ENCODE measurements around the gene TIMM17A. TPM values are rescaled to one million over a fixed set of nuclear protein-coding genes. Genes with fewer than 3 reads are reported as not detected.

Gene TIMM17A
- total and polyA plus RNA-seq, 9 donors, result 19.9 to 38.1 (median 29.7) TPM

DNA sequence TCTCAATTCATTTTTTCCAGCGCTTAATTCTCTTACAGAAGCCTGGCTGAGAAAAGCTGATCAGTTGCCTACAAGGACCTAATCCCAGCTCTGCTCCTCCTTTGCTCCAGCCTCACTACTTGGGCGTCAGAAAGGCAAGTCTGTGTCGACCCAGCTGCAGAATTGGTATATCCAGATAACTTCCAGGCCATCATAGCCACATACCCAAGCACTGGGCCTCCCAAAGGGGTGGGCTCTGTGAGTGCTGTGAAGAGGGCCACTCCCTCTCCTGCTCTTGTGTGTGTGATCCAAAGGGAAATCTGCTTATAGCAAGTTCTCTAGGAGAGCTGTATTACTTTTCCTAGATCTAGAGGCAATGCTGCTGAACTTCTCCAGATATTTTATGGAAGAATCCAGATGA is 27.0 kb upstream of the TIMM17A start:
- Histone ChIP-seq H3K27ac (no peak overlapping the region), H3K36me3 (no peaks in the 10 kb centered on the region), H3K4me3 (no peak overlapping the region), H3K9me3 (no peaks in the 10 kb centered on the region), H3K4me1 (ENCODE audit: insufficient read depth) (peaks cover 8% of the 10 kb centered on the region), H3K27me3 (no peaks in the 10 kb centered on the region)
- TF ChIP-seq EP300 (IDR thresholded peaks at IDR 0.05) (no peak), CTCF (IDR thresholded peaks at IDR 0.05) (no peak), POLR2A (IDR thresholded peaks at IDR 0.05) (no peak)
- no peak for DNase-seq
- intact Hi-C loops (cut with DNase I), result no loop called here
- 86 to 92% (median 90%) methylated on average over 3 of the region's 3 CpGs for WGBS, 3 donors

- no peak for DNase-seq
- Histone ChIP-seq H3K27me3 (no peaks in the 10 kb centered on the region), H3K36me3 (no peaks in the 10 kb centered on the region), H3K4me1 (ENCODE audit: insufficient read depth) (peaks cover 12% of the 10 kb centered on the region), H3K9me3 (no peaks in the 10 kb centered on the region), H3K27ac (no peak overlapping the region), H3K4me3 (no peak overlapping the region)
- WGBS, 3 donors, result 61 to 69% (median 68%) methylated on average over 4 of the region's 4 CpGs
- TF ChIP-seq POLR2A (IDR thresholded peaks at IDR 0.05) (no peak), CTCF (IDR thresholded peaks at IDR 0.05) (no peak), EP300 (IDR thresholded peaks at IDR 0.05) (no peak)
- intact Hi-C loops (cut with DNase I), result no loop called here
Observed at GRCh38 chr1:201930137-201930536, 25.2 kb upstream of the TIMM17A start.

DNA sequence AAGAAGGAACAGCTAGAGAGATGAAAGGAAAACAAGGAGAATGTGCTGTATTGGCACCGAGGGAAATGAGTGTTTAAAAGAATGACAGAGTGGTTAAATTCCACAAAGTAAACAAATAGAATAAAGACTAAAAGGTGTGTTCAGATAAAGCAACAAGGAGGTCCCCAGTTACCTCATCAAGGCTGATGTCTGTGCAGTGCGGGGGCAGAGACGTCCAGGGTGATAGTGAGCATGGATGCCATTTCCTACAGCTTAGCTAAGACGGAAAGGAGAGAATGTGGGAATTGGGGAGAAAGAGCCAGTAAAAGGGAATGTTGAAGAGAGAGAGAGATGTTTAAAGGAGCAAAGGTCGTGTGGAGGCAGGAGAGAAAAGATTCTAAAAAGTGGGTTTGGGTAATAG is 24.5 kb upstream of the TIMM17A start:
- Histone ChIP-seq H3K4me1 (ENCODE audit: insufficient read depth) (peaks cover 10% of the 10 kb centered on the region), H3K4me3 (no peak overlapping the region), H3K27me3 (no peaks in the 10 kb centered on the region), H3K27ac (no peak overlapping the region), H3K9me3 (no peaks in the 10 kb centered on the region), H3K36me3 (no peaks in the 10 kb centered on the region)
- WGBS, 3 donors, result 75 to 81% (median 76%) methylated on average over 5 of the region's 5 CpGs
- intact Hi-C loops (cut with DNase I), result no loop called here
- no peak for TF ChIP-seq EP300 (IDR thresholded peaks at IDR 0.05)
- TF ChIP-seq POLR2A (IDR thresholded peaks at IDR 0.05), result no peak
- TF ChIP-seq CTCF (IDR thresholded peaks at IDR 0.05), result no peak
- no peak for DNase-seq

- Histone ChIP-seq H3K4me3 (no peak overlapping the region), H3K36me3 (no peaks in the 10 kb centered on the region), H3K27me3 (no peaks in the 10 kb centered on the region), H3K27ac (no peak overlapping the region), H3K9me3 (no peaks in the 10 kb centered on the region), H3K4me1 (ENCODE audit: insufficient read depth) (peaks cover 13% of the 10 kb centered on the region)
- intact Hi-C loops (cut with DNase I), result no loop called here
- no peak for TF ChIP-seq CTCF (IDR thresholded peaks at IDR 0.05)
- TF ChIP-seq EP300 (IDR thresholded peaks at IDR 0.05), result no peak
- no peak for TF ChIP-seq POLR2A (IDR thresholded peaks at IDR 0.05)
- no peak for DNase-seq
- WGBS, 3 donors, result 18 to 22% (median 22%) methylated on average over 5 of the region's 5 CpGs
Observed at GRCh38 chr1:201933840-201934430, 21.4 kb upstream of the TIMM17A start.

Data from ovary (tissue), 9 donors.